MCF 10A (cell line): ENCODE measurements around the gene DUSP7. TPM values are rescaled to one million over a fixed set of nuclear protein-coding genes. Genes with fewer than 3 reads are reported as not detected.

ENCODE experiments used
- BruUV-seq: library from RNA; stranded (reverse); fragments of 400-500 nt; replicated peaks from 2 replicates; lab custom pipeline; 2021; lab: Mats Ljungman, UMichigan
- CTCF ChIA-PET: fragments of 300-600 bp; sonication (Branson Sonifier 250); formaldehyde crosslinking; extraction: SDS; loops from one replicate; lab custom pipeline; 2021; ENCODE audit warnings: antibody characterized with exemption, inconsistent platforms; lab: Yijun Ruan, JAX
- POLR2A ChIA-PET: fragments of 300-600, 350-650 bp; sonication (Branson Sonifier 250); formaldehyde crosslinking; extraction: SDS; loops from one replicate; lab custom pipeline; 2020; ENCODE audit warnings: antibody characterized with exemption, inconsistent platforms; lab: Yijun Ruan, JAX
- DNase-seq: peaks from one replicate; pipeline ENCODE4 v3.0.0-alpha.2; 2018; ENCODE audit not compliant: unreplicated experiment
- H3K27ac Mint-ChIP-seq: one replicate; pipeline ENCODE4 v1.8.0; 2022; ENCODE audit warnings: mild to moderate bottlenecking, low read depth, mixed read lengths; ENCODE audit not compliant: unreplicated experiment
- H3K27me3 Mint-ChIP-seq: one replicate; pipeline ENCODE4 v1.8.0; 2022; ENCODE audit warnings: mixed read lengths; ENCODE audit not compliant: insufficient read depth, unreplicated experiment
- H3K36me3 Mint-ChIP-seq: one replicate; pipeline ENCODE4 v1.8.0; 2022; ENCODE audit warnings: mild to moderate bottlenecking, moderate library complexity, mixed read lengths; ENCODE audit not compliant: insufficient read depth, unreplicated experiment
- H3K4me1 Mint-ChIP-seq: one replicate; pipeline ENCODE4 v1.8.0; 2022; ENCODE audit warnings: mixed read lengths; ENCODE audit not compliant: insufficient read depth, unreplicated experiment
- H3K4me3 Mint-ChIP-seq: one replicate; pipeline ENCODE4 v1.8.0; 2022; ENCODE audit warnings: mild to moderate bottlenecking, moderate library complexity, mixed read lengths; ENCODE audit not compliant: unreplicated experiment
- H3K9me3 Mint-ChIP-seq: one replicate; pipeline ENCODE4 v1.8.0; 2022; ENCODE audit warnings: mixed read lengths; ENCODE audit not compliant: unreplicated experiment
- CTCF ChIP-seq: fragments of 200-600 bp; IDR thresholded peaks from one replicate; pipeline ENCODE4 v1.8.0; 2022; ENCODE audit warnings: antibody characterized with exemption, mild to moderate bottlenecking; ENCODE audit not compliant: unreplicated experiment
- intact Hi-C: fragments of 100-400 bp; cut with micrococcal nuclease; formaldehyde crosslinking; loops from 2 replicates; pipeline ENCODE4 v1.14.1; 2022
- total RNA-seq: library from RNA; stranded (reverse); gene quantifications from 2 replicates; pipeline ENCODE4 v1.2.3, GENCODE V29; 2022

Gene DUSP7
- total RNA-seq, 1 experiment from 2014 or later = 69.1 TPM

GRCh38 chr3:52088445-52089367, 32.3 kb upstream of the DUSP7 start:
- no peaks in the 10 kb centered on the region for H3K9me3 Mint-ChIP-seq
- no peaks in the 10 kb centered on the region for H3K36me3 Mint-ChIP-seq
- H3K4me1 Mint-ChIP-seq = peaks cover 12% of the 10 kb centered on the region
- ChIA-PET POLR2A (no interaction called here), CTCF (interaction anchor here (0.6 to 1.8 kb wide), 2 partner anchors 34 to 402 kb away, joined by 3 to 6 read pairs; no protein-coding TSS in a partner anchor)
- no peak for TF ChIP-seq CTCF
- H3K27me3 Mint-ChIP-seq = no peaks in the 10 kb centered on the region
- no peak for DNase-seq
- H3K4me3 Mint-ChIP-seq = no peak overlapping the region
- no TSS peak for BruUV-seq
- no peak overlapping the region for H3K27ac Mint-ChIP-seq
- intact Hi-C loops = no loop called here

- no TSS peak for BruUV-seq
- H3K9me3 Mint-ChIP-seq = no peaks in the 10 kb centered on the region
- no peak overlapping the region for H3K27ac Mint-ChIP-seq
- H3K4me1 Mint-ChIP-seq = peaks cover 12% of the 10 kb centered on the region
- ChIA-PET POLR2A (no interaction called here), CTCF (interaction anchor here (0.6 to 1.8 kb wide), 3 partner anchors 35 to 403 kb away, joined by 3 to 6 read pairs (median 3); no protein-coding TSS in a partner anchor)
- no peaks in the 10 kb centered on the region for H3K36me3 Mint-ChIP-seq
- no peak for DNase-seq
- intact Hi-C loops = no loop called here
- H3K4me3 Mint-ChIP-seq = no peak overlapping the region
- H3K27me3 Mint-ChIP-seq = no peaks in the 10 kb centered on the region
- no peak for TF ChIP-seq CTCF
Measured at GRCh38 chr3:52087731-52088130, 31.4 kb upstream of the DUSP7 start.

DNA sequence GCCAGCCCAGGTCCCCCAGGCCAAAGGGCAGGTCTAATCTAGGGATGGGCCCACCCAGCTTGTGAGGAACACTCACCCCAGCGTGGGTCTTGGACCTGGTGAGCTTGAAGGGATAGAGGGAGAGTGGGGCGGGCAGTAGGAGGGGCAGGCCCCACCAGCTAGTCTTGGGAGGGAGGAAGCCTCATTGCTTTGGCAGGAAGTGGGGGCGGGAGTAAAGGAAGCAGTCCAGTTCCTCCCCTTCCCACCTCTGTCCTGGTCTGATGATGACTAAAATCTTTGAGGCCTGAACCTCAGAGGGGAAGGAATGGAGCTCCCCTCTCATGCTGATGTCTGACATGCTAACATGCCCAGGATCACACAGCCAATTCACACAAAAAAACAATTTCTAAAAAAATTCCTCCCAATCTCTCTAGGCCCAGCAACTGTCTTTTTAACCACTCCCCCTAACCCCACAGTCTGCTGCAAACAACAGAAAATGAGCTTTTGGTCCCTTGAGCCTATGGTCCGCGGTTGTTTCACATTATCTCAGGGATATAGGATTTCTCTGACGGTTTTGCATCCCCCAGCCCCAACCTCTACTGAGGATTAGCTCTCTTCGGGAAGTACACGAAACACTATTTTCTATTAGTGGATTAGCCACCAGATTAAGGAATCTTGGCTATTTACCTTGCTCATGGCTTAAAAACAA, 30.7 kb upstream of the DUSP7 start:
- no peak for DNase-seq
- Mint-ChIP-seq H3K9me3 (no peaks in the 10 kb centered on the region), H3K27ac (no peak overlapping the region), H3K4me3 (no peak overlapping the region), H3K27me3 (no peaks in the 10 kb centered on the region), H3K4me1 (peaks cover 12% of the 10 kb centered on the region), H3K36me3 (no peaks in the 10 kb centered on the region)
- ChIA-PET POLR2A (interaction anchor here (0.6 kb wide), 1 partner anchor 200 kb away, joined by 3 read pairs; the partner anchor contains the start of gene GLYCTK), CTCF (interaction anchor here (0.7 to 1.9 kb wide), 4 partner anchors 31 to 154 kb away, joined by 3 to 6 read pairs (median 4); no protein-coding TSS in a partner anchor)
- intact Hi-C loops = no loop called here
- BruUV-seq = no TSS peak
- TF ChIP-seq CTCF = no peak

- no peak for TF ChIP-seq CTCF
- Mint-ChIP-seq H3K36me3 (no peaks in the 10 kb centered on the region), H3K9me3 (no peaks in the 10 kb centered on the region), H3K4me3 (no peak overlapping the region), H3K27ac (no peak overlapping the region), H3K4me1 (peaks cover 12% of the 10 kb centered on the region), H3K27me3 (no peaks in the 10 kb centered on the region)
- no TSS peak for BruUV-seq
- intact Hi-C loops = no loop called here
- CTCF ChIA-PET = interaction anchor here (0.6 to 1.9 kb wide), 5 partner anchors 32 to 153 kb away, joined by 3 to 4 read pairs (median 4); no protein-coding TSS in a partner anchor
- no peak for DNase-seq
- POLR2A ChIA-PET = no interaction called here
Measured at GRCh38 chr3:52086461-52086860, 30.1 kb upstream of the DUSP7 start.
